ENCODE data around the gene CACNB2. TPM values are rescaled to one million over a fixed set of nuclear protein-coding genes. Genes with fewer than 3 reads are reported as not detected.
"Not testable (repeated sequence)": the region's sequence is repeated elsewhere in the genome, so short reads cannot be mapped to it uniquely, and the experiment has no call there.

The CACNB2 gene
- total RNA-seq, 2 donors from 2014 or later, result 12.5 to 12.7 TPM

DNA sequence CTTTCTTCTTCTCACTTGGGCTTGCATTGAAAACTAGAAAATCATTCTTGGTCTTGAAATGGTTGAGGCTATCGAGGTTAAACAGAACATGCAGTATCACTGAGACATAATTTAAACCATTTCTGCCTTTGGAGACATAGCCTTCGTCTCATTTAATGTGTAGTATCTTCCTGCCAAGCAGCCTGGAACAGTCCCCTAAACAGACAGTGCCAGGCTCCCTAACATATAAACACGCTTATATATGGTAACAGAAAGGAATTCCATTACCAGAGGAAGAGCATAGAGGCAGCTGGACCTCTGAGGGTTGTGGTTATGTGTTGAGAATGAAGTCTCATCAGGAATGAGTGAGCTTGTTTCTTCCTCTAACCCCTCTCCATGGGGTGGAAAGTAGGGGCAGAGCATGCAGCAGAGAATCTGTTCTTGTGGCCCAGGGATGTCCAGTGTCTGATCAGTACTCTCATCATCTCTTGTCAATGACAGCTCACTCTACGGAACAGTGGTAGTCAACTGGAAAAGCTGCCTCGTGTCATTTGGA lies 11.2 kb downstream of the CACNB2 start:
- ATAC-seq, result no peak
- H3K27me3 ChIP-seq, result no peaks in the 10 kb centered on the region
- intact Hi-C loops (cut with DNase I), result no loop called here
- H3K4me3 ChIP-seq, result no peak overlapping the region
- H3K36me3 ChIP-seq (replicated peaks in 1 of 2; ENCODE audit: insufficient read depth in 1 of 2, low read depth in 2 of 2), result no peaks in the 10 kb centered on the region
- H3K4me1 ChIP-seq, result no peaks in the 10 kb centered on the region
- H3K27ac ChIP-seq, result no peak overlapping the region
- TF ChIP-seq, protein P1, sequence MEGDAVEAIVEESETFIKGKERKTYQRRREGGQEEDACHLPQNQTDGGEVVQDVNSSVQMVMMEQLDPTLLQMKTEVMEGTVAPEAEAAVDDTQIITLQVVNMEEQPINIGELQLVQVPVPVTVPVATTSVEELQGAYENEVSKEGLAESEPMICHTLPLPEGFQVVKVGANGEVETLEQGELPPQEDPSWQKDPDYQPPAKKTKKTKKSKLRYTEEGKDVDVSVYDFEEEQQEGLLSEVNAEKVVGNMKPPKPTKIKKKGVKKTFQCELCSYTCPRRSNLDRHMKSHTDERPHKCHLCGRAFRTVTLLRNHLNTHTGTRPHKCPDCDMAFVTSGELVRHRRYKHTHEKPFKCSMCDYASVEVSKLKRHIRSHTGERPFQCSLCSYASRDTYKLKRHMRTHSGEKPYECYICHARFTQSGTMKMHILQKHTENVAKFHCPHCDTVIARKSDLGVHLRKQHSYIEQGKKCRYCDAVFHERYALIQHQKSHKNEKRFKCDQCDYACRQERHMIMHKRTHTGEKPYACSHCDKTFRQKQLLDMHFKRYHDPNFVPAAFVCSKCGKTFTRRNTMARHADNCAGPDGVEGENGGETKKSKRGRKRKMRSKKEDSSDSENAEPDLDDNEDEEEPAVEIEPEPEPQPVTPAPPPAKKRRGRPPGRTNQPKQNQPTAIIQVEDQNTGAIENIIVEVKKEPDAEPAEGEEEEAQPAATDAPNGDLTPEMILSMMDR (IDR thresholded peaks at IDR 0.05), result no peak
- TF ChIP-seq POLR2A (IDR thresholded peaks at IDR 0.05), result no peak
- H3K9me3 ChIP-seq, result no peaks in the 10 kb centered on the region
- no peak for DNase-seq
- 87 to 94% methylated on average over 5 of the region's 5 CpGs for WGBS, 2 donors

DNA sequence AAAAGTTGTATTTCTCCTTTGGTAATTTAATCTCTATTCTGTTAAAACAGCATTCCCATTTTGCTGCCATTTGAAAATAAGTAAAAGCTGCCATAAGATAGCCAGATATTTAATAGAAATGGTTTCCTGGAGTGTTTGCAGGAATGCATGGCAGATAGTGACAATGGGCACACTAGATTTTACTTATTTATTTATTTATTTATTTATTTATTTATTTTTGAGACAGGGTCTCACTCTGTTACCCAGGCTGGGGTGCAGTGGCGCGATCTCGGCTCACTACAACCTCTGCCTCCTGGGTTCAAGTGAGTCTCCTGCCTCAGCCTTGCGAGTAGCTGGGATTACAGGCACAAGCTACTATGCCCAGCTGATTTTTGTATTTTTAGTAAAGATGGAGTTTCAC lies 13.2 kb downstream of the CACNB2 start:
- DNase-seq; H3K27ac ChIP-seq; H3K4me3 ChIP-seq; H3K27me3 ChIP-seq; intact Hi-C loops (cut with DNase I); H3K4me1 ChIP-seq; H3K9me3 ChIP-seq; H3K36me3 ChIP-seq (replicated peaks in 1 of 2; ENCODE audit: insufficient read depth in 1 of 2, low read depth in 2 of 2); ATAC-seq: not testable (repeated sequence)
- 92 to 98% methylated on average over 4 of the region's 4 CpGs for WGBS, 2 donors

DNA sequence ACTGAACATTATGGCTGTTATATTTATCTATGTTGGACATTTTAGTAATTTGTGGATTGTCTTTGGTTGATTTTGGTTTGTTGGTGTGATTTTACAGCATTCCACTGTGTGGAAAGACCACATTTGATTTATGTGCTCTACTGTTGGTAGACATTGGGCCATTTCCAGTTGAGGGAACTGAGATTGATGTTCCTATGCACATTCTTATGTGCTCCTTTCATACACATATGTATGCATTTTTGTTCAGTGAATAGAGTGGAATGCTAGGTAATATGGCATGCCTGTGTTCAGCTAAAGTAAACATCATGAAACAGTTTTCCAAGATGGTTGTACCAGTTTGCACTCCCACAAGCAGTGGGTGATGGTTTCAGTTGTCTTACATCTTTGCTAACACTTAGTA lies 15.1 kb downstream of the CACNB2 start:
- no peak overlapping the region for H3K4me3 ChIP-seq
- H3K36me3 ChIP-seq (replicated peaks in 1 of 2; ENCODE audit: insufficient read depth in 1 of 2, low read depth in 2 of 2), result no peaks in the 10 kb centered on the region
- no peak overlapping the region for H3K27ac ChIP-seq
- no peaks in the 10 kb centered on the region for H3K9me3 ChIP-seq
- H3K4me1 ChIP-seq, result peaks cover 19% of the 10 kb centered on the region
- no peaks in the 10 kb centered on the region for H3K27me3 ChIP-seq
- DNase-seq (no peak), ATAC-seq (no peak)
- TF ChIP-seq, protein P1 (IDR thresholded peaks at IDR 0.05), result no peak
- TF ChIP-seq POLR2A (IDR thresholded peaks at IDR 0.05), result no peak
- intact Hi-C loops (cut with DNase I), result no loop called here

DNA sequence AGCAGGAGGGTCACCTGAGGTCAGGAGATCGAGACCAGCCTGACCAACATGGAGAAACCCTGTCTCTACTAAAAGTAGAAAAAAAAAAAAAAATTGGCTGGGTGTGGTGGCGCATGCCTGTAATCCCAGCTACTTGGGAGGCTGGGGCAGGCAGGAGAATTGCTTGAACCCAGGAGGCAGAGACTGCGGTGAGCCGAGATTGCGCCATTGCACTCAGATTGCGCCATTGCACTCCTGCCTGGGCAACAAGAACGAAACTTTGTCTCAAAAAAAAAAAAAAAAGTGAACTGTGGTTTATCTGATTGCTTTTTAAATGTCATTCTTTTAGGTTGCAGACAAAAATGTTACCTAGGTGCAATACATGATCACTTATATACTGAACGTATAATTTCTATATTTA lies 16.6 kb downstream of the CACNB2 start:
- H3K4me3 ChIP-seq; H3K36me3 ChIP-seq (replicated peaks in 1 of 2; ENCODE audit: insufficient read depth in 1 of 2, low read depth in 2 of 2); intact Hi-C loops (cut with DNase I); ATAC-seq; DNase-seq; H3K27me3 ChIP-seq; H3K27ac ChIP-seq; H3K9me3 ChIP-seq: not testable (repeated sequence)
- WGBS, 2 donors, result 88% methylated on average over 8 of the region's 8 CpGs
- H3K4me1 ChIP-seq, result peaks cover 19% of the 10 kb centered on the region

DNA sequence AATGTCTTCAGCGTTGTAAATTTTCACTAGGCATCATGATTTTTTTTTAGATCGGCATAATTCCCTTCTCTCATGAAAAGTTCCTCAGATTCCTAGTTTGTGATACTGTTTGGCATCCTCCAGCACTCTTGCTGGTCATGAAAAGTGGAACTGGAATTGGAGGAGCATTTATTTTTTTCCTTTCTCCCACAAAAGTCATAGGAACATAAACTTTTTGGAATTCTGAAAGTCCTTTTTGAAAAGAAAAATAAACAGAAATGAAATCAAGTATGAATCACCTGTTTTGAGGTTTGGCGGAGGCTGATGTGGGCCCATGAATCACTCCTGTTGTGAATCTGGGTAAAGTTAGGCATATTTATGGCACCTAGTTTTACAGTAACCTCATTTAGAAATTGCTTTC lies 17.7 kb downstream of the CACNB2 start:
- no peaks in the 10 kb centered on the region for H3K9me3 ChIP-seq
- no peak overlapping the region for H3K4me3 ChIP-seq
- peaks cover 24% of the 10 kb centered on the region for H3K4me1 ChIP-seq
- 52 to 67% methylated on average over 3 of the region's 3 CpGs for WGBS, 2 donors
- H3K36me3 ChIP-seq (replicated peaks in 1 of 2; ENCODE audit: insufficient read depth in 1 of 2, low read depth in 2 of 2), result no peaks in the 10 kb centered on the region
- intact Hi-C loops (cut with DNase I), result no loop called here
- ATAC-seq (no peak), DNase-seq (no peak)
- no peak for TF ChIP-seq POLR2A (IDR thresholded peaks at IDR 0.05)
- TF ChIP-seq, protein P1 (IDR thresholded peaks at IDR 0.05), result no peak
- peak overlapping the region in 2 of 4 donors; percentile 8 to 23 for H3K27ac ChIP-seq
- no peaks in the 10 kb centered on the region for H3K27me3 ChIP-seq

DNA sequence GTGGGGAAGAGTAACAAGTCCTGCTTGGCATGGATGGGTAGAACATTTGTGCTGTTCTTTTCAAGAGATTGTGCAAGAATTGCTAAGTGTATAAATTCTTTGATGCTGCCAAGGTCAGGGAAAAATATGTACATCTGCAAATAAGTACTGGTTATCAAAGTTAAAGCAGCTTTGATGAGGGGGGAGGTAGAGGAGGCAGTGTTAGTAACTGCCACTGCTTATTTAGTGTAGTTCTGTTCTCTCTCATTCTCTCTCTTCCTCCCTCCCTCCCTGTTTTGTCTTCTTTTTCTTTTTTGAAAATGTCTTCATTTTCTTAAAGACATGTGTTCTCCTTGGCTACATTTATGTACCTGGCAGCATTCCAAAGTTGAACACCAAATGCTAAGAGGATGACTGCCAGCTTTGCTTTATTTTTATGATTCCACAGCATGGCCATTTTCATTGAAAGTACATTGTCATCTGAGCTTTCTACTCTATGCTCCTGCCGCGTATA lies 18.6 kb downstream of the CACNB2 start:
- no peak for DNase-seq
- no peak for TF ChIP-seq POLR2A (IDR thresholded peaks at IDR 0.05)
- TF ChIP-seq, protein P1 (IDR thresholded peaks at IDR 0.05), result no peak
- H3K4me3 ChIP-seq, result no peak overlapping the region

More for the DNA sequence above, 18.6 kb downstream of the CACNB2 start:
- Histone ChIP-seq H3K27ac (peak overlapping the region in 1 of 4 donors; percentile 23), H3K9me3 (no peaks in the 10 kb centered on the region), H3K27me3 (no peaks in the 10 kb centered on the region), H3K36me3 (replicated peaks in 1 of 2; ENCODE audit: insufficient read depth in 1 of 2, low read depth in 2 of 2) (no peaks in the 10 kb centered on the region), H3K4me1 (peaks cover 32% of the 10 kb centered on the region)
- no peak for ATAC-seq
- intact Hi-C loops (cut with DNase I), result no loop called here
- WGBS, 2 donors, result 86 to 89% methylated on average over 2 of the region's 2 CpGs
